HG02759 (cell line): Measurements from ENCODE around the gene MCL1.
"Not testable (repeated sequence)": the region's sequence is repeated elsewhere in the genome, so short reads cannot be mapped to it uniquely, and the experiment has no call there.

Source experiments
- ATAC-seq: cut with Tn5 transposase; IDR thresholded peaks from one replicate; pipeline ENCODE4 v1.9.1; 2021; ENCODE audit warnings: mild to moderate bottlenecking, moderate library complexity; ENCODE audit not compliant: unreplicated experiment

Gene MCL1

DNA sequence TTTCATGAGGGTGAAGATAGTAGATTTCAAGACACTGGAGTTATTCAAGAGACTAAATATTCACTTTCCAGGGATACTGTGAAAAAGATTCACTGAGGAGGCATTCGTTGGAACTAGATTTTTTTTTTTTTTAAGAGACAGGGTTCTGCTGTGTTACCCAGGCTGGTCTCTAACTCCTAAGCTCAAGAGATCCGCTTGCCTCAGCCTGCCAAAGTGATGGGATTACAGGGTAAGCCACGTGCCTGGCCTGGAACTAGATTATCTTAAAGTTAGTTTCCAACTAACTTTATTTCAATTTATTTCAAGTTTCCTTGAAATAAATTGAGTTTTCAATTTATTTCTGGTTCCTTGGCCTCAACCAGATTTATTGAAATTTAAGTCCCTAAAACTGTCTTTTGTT is 24.3 kb upstream of the MCL1 start:
- no peak for ATAC-seq

DNA sequence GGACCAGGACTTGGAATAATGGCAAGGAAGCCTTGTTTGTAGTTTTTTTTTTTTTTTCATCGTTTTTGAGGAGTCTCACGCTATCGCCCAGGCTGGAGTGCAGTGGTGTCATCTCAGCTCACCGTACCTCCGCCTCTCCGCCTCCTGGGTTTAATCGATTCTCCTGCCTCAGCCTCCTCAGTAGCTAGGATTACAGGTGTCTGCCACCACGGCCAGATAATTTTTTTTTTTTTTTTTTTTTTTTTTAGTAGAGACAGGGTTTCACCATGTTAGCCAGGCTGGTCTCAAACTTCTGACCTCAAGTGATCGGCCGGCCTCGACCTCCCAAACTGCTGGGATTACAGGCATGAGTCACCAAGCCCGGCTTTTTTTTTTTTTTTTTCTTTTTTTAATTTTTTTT is 23.0 kb upstream of the MCL1 start:
- not testable (repeated sequence) for ATAC-seq

DNA sequence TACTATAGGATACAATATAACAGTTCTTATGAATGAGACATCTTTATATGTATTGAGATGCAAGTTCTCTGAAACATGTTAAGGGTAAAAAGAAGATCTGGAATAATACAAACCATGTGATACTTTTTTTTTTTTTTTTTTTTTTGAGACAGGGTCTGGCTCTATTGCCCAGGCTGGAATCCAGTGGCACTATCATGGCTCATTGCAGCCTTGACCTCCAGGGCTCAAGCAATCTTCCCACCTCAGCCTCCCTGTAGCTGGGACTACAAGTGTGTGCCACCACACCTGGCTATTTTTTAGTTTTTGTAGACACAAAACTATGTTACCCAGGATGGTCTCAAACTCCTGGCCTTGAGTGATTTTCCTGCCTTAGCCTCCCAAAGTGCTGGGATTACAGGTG is 22.1 kb upstream of the MCL1 start:
- ATAC-seq = no peak

DNA sequence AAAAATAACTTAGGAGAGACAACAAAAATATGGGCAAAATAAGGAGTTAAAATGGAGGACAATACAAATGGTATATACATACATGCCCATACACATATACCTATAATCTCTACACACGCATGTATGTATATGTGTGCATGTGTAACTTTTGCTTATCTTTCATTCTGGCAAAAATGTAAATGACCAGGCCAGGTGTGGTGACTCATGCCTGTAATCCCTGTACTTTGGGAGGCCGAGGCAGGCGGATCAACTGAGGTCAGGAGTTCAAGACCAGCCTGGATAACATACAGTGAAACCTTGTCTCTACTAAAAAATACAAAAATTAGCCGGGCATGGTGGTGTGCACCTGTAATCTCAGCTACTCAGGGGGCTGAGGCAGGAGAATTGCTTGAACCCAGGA is 18.9 kb upstream of the MCL1 start:
- ATAC-seq = not testable (repeated sequence)

DNA sequence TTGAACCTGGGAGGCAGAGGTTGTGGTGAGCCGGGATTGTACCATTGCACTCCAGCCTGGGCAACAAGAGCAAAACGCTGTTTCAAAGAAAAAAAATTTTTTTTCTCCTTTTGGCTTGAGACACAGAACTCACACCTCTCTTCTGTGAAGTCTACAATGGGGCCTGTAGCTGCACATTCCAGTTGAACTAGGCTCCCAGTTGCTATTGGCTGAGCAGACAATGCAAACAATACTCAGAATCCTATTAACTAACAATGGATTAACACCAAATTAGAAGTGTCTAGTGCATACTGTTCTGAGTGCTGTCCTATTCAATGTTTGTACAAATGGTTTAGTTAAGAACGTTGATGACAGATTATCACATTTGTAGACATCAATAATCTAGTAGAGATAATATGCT is 17.6 kb upstream of the MCL1 start:
- ATAC-seq = no peak

DNA sequence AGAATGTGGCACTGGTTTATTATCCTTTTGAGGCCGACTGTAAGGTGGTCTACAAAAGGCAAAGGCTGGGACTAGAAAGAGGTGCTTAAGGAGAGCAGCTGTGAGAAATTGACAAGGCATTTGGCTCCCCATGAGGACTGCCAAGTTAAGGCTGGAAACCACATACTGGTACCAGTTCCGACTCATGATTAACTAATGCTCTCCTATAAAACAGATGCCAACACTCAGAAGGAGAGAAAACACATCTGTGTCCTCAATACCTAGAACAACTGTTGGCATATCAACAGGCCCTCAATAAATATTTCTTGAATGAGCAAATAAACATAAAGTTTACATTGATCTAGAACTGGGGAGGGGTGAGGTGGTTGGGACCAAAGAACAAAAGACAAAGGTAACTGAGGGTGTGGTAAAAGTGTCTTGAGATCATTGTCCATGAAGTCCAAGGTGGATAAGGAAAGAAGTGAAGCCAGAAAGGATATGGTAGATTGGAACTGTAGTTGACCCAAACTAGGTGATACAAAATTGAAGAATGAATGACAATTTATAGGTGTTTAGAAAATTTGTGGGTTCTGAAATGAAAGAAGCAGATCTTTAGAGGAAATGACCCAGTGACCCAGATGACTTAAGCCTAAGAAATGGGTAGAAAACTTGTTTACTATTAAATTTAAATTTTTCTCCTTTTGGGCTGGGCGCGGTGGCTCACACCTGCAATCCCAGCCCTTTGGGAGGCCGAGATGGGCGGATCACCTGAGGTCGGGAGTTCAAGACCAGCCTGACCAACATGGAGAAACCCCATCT is 16.9 kb upstream of the MCL1 start:
- no peak for ATAC-seq

DNA sequence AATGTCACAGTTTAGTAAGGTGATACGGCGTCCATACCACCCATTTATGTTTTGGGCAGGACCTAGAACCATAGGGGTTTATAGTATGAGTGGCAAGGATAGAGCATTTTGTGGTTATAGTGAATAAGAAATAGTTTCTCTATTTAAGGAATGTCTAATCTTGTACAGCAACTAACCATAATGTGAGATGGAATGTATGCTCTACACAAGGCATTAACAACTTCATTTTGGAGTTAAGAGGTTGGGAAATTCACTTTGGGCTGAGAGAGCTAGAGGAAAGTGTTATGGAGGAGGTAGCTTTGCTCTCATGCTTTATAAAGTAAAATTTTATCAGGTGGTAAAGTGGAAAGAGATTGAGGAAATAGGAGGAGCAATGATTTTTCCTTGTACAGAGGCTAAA is 3.0 kb upstream of the MCL1 start:
- ATAC-seq = no peak

DNA sequence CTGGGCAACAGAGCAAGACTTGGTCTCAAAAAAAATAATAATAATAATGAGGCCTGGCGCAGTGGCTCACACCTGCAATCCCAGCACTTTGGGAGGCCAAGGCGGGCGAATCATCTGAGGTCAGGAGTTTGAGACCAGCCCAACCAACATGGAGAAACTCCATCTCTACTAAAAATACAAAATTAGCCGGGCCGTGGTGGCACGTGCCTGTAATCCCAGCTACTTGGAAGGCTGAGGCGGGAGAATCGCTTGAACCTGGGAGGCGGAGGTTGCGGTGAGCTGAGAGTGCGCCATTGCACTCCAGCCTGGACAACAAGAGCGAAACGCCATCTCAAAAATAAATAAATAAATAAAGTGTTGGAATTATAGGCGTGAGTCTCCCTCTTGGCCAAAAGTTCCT is 2.6 kb upstream of the MCL1 start:
- not testable (repeated sequence) for ATAC-seq

DNA sequence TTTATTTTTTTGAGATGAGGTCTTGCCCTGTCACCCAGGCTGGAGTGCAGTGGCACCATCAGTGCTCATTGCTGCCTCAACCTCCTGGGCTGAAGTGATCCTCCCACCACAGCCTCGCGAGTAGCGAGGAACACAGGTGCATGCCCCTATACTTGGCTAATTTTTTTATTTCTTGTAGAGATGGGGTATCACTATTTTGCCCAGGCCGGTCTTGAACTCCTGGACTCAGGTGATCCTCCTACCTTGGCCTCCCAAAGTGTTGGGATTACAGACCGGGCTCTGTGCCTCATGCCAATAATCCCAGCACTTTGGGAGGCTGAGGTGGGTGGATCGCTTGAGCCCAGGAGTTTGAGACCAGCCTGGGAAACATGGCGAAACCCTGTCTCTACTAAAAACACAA is 2.0 kb upstream of the MCL1 start:
- not testable (repeated sequence) for ATAC-seq

DNA sequence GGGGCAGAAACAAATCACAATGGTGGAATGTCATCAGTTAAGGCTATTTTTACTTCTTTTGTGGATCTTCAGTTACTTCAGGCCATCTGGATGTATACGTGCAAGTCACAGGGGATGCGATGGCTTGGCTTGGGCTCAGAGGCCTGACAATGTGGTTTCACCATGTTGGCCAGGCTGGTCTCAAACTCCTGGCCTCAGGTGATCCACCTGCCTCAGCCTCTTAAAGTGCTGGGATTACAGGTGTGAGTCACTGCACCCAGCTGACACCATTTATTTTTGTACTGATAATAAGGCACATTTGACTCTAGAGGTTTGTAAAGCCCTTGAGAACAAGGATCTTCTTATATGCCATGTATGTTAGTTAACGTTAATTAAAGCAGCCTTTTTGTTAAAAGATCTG is 1.6 kb upstream of the MCL1 start:
- ATAC-seq = not testable (repeated sequence)

DNA sequence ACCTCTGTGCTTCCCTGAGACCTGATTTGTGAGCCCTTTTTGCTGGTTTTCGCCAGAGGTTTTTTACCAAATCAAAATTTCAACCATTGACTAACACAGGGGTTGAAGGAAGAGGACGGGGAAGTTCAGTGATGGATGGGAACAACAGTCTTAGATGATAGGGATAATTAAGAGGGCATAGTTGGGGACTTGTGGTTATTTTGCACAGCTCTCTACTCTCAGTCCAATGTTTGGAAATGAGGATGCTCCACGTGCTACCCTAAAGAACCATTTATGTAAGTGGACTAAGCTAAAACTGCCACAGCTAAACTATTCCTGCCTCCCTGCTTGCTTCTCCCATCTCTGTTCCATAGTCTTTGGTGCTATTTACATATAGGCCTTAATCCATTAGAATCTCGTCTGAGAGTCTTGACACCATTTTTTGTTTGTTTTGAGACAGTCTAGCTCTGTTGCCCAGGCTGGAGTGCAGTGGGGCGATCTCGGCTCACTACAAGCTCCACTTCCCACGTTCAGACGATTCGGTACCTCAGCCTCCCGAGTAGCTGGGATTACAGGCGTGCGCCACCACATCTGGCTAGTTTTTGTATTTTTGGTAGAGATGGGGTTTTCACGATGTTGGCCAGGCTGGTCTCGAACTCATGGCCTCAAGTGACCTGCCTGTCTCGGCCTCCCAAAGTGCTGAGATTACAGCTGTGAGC is 684 bp upstream of the MCL1 start:
- no peak for ATAC-seq

DNA sequence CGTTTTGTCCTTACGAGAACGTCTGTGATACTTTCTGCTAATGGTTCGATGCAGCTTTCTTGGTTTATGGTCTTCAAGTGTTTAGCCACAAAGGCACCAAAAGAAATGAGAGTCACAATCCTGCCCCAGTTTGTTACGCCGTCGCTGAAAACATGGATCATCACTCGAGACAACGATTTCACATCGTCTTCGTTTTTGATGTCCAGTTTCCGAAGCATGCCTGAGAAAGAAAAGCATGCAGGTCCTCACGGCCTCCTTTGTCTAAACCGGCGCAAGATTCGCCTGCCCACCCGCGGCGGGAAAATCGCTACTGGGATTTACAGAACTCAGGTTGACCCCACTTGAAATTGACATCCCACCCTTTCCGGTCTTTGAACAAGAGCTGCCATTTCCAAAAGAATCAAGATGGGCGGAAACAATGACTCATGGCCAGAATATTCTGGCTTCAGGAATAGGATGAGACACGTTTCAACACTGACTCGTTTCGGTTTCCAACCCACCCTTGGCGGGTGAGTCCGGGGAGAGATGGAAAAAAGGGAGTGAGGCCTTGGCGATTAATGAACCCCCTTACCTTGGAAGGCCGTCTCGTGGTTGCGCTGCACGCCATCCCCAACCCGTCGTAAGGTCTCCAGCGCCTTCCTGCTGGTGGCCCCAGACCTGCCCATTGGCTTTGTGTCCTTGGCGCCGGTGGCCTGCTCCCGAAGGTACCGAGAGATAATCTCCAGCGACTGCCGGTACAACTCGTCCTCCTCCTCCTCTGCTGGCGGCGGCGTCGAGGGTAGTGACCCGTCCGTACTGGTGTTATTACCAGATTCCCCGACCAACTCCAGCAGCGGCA is 919 bp downstream of the MCL1 start:
- ATAC-seq = peak; percentile 2

DNA sequence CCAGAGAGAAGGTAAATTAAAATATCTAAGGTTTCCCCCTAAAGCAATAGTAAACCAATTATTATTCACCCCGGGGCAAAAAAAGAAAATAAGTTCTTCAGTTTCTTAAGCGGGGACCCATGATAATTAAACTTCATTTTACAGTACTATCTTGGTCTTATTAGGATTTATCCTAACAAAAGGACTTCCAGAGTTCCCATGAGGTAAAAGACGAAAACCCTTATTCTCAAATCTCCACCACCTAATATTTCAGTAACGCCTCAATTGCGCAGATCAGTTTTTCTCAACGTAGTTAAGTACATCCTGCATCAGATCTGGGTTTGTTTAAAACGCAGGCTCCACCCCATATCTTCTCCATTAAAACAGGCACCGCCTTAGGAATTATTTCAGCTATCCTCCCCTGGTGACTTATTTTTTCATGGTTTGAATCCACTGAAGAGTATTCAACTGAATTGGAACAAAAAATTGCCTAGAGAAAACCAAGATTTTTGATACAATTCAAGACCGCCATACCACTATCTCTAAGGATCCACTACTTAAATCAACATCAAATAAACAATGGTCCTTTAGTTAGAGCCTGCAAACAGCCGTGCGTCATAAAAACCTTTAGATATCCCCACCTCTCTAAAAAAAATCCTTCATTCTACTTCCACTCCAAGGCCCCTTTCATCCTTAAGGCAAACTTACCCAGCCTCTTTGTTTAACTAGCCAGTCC is 1.7 kb downstream of the MCL1 start:
- ATAC-seq = no peak

DNA sequence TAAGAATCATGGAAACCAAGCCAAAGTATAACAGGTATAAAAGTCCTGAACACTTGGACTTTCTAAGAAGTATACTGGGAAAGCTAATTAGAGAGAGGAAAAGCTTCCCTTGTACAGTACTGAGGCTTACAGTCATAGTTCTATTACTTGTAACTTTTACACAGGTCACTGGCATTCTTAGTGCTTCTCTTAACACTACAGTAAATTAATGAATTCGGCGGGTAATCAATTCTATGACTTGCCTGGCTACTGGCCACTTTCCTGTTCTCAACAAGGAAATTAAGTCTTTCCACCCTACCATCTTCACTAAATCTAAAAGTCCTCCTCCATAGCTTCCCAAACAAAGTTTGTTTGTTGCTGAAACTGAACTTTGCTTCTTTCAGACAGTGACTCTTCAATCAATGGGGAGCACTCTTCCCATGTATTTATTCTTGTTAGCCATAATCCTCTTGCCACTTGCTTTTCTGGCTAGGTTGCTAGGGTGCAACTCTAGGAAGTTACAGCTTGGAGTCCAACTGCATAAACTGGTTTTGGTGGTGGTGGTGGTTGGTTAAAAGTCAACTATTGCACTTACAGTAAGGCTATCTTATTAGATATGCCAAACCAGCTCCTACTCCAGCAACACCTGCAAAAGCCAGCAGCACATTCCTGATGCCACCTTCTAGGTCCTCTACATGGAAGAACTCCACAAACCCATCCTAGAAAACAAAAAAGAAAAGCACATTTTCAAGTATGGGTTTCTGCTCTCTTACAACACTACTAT is 2.4 kb downstream of the MCL1 start:
- ATAC-seq = no peak

DNA sequence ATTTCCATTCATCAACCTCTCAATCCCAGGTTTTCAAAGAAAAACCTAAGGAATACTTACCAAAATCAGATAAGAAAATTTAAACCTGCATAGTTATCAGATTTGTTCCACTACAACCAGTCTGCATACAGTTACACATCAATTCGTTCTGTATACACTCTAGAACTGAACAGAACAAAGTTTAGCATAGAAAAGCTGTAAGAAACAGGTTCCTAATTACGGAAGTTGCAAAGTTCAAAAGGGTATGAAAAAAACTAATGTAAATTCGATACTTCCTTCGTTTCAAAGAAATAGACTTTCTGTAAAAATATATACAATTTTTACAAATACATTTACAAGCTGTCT is 3.1 kb downstream of the MCL1 start:
- ATAC-seq = no peak

DNA sequence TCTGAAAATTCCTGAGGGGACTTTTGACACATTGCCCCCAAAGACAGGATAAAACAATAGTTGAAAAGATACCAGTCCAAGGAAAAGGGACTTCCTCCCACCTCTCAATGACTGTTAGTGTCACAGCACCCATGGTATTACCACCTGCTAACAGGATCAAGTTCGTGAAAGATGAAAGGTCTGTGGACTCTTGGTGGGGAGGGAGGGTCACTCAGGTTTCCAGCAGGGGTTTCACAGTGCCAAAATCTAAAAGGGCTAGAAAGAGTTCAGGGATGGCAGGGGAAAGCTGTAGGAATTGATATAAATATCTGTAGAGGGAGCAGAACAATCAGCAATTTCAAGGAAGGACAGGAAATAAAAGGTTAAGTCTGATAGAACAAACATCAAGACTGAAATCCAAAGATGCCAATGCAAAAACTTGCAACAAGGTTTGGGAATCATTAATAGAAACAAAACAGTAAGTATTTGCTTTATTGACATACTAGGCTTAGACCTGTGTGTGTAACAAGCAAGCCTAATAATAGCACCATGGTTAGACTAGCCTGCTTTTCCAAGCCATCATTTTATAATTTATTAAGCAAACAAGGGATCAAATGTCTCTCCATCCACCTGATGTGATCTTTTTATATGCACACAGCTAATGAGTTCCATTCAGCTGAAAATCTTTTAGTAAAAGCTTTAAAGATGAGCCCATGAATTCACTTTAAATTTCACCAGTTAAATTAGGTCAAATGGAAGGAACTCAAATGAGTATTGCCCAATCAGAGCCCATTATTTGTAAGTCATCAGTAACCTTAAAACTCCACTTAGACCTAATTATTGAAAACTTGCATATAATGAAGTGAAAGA is 3.7 kb downstream of the MCL1 start:
- no peak for ATAC-seq

DNA sequence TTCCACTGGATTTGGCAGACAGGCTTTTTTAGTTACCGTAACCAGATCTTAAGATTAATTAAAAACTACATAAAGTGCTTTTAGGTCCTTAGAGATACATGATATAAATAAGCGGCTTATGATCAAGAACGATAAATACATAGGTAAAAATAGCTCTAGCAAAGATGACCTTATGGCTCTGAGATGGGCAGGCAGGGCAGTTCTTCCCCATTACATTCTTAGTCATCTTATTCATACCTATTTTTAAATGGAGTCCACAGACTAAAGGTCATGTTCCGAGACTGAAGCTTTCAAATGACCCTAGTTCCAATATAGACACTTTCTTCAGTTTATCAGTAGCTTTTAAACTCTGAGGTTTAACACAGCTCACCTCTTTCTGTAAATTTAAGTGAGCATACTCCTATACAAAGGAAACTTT is 4.3 kb downstream of the MCL1 start:
- no peak for ATAC-seq

DNA sequence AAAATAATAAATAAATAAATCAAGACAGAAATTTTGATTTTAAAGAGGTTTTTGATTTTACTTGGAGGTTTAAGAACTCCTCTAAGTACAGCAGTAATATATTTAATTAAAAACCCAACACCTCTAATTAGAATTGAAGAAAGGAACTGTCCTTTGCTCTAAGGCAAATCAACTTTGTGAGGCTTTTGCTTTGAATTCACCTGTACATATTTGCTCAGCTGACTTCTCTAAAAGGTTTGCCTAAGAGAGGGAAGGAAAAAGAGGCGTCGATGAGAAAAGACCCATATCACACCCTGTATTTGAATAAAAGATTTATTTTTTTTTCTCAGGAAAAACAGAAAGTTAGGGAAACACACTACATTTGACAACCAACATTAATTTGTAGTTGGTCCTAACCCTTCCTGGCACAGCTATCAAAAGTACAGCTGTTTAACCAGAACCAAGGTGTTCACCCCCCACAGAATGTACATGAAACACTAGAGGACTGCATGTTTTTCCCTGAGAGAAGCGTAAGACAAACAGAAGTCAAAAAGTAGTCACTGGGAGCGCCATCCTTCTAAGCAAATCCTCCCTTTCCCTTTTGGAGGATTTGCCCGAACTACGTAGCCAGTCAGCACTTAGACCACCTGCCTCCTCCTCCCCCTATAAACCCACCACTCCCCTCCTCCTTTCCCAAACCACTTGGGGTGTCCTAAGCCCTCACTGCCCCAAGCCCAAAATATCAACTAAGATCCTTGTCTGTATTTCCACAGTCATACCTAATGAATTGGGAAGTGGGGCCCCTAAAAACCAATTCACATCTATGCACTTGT is 4.9 kb downstream of the MCL1 start:
- ATAC-seq = no peak

DNA sequence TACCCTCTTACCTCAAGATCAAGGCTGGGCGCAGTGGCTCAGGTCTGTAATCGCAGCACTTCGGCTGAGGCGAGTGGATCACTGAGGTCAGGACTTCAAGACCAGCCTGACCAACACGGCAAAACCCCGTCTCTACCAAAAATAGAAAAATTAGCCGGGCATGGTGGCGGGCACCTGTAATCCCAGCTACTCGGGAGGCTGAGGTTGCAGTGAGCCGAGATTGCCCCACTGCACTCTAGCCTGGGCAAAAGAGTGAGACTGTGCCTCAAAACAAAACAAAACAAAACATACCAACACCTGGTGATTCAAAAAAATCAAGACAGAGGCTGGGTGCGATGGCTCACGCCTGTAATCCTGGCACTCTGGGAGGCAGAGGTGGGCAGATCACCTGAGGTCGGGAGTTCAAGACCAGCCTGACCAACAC is 5.8 kb downstream of the MCL1 start:
- ATAC-seq = not testable (repeated sequence)
